Body of pancreas (tissue), 4 donors: ENCODE results near the gene PTK7.

Source experiments
- CTCF ChIP-seq, 7 experiments: fragments of 450-650 bp in 4 of 7; fragments of 200-600 bp in 3 of 7; sonication (generic) in 3 of 7; IDR thresholded peaks; one replicate each; pipeline ENCODE4 v1.5.1; 2016 to 2019; ENCODE audit warnings: antibody characterized with exemption in 7 of 7
- POLR2A ChIP-seq, 3 donors: fragments of 450-650 bp; IDR thresholded peaks; one replicate each; pipeline ENCODE4 v1.6.1; 2016; ENCODE audit warnings: antibody characterized with exemption in 3 of 3, mild to moderate bottlenecking in 2 of 3

GRCh38 chr6:43188426-43188825 is 112.3 kb downstream of the PTK7 start:
- no peak for TF ChIP-seq POLR2A (IDR thresholded peaks at IDR 0.05)
- TF ChIP-seq CTCF (IDR thresholded peaks at IDR 0.05): no peak
